ENCODE data around the gene RREB1.

RREB1 gene

GRCh38 chr6:7080311-7080710 lies 27.4 kb upstream of the RREB1 start:
- DNase-seq (ENCODE audit: low read depth) = no peak
- TF ChIP-seq CTCF (conservative IDR thresholded peaks at IDR 0.05; ENCODE audit: low read length) = no peak
- H3K4me3 ChIP-seq (ENCODE audit: low read length) = no peak overlapping the region

- peak; percentile 21 for DNase-seq (ENCODE audit: low read depth)
- no peak for TF ChIP-seq CTCF (conservative IDR thresholded peaks at IDR 0.05; ENCODE audit: low read length)
- no peak overlapping the region for H3K4me3 ChIP-seq (ENCODE audit: low read length)
Observed at GRCh38 chr6:7085911-7086310, 21.9 kb upstream of the RREB1 start.

DNA sequence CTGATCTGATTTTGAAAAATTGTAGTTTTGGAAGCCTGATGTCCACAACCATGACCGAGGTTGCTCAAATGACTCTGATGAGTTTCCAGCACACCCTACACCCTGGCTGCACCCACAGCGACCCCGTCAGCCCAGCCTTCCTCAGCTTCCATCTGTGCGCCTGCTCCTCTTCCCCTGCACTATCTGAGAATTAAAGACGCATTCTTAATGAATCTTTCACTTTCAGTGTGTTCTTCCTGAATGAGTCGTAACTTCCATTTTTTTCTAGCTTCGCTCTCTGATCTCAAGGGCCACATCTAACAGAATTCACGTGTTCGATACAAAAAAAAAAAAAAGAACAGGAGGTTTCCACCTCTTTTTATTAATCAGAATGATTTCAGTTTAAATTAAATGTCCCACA lies 21.3 kb upstream of the RREB1 start:
- peak; percentile 48 for DNase-seq (ENCODE audit: low read depth)
- H3K4me3 ChIP-seq (ENCODE audit: low read length) = peak overlapping the region; percentile 46
- peak; percentile 35 for TF ChIP-seq CTCF (conservative IDR thresholded peaks at IDR 0.05; ENCODE audit: low read length)

DNA sequence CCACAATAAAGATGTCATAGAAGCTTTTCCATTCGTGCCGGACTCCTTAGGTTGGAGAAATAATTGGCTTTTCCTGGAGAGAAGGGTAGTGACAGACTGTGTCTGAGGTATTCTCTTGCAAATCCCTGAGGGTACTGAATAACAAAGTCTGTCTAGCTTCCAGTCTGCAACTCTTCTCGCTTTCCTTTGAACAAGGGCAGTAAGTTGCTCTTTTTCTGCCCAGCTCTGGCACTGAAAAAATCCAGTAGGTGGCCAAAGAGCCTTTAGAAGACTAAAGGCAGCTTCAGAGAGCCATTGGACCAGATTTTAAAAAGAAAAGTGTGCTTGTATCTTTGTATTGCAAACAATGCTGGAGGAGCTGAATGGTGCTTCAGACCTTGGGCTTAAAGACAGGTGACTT lies 20.7 kb upstream of the RREB1 start:
- TF ChIP-seq CTCF (conservative IDR thresholded peaks at IDR 0.05; ENCODE audit: low read length) = peak; percentile 49
- peak overlapping the region; percentile 46 for H3K4me3 ChIP-seq (ENCODE audit: low read length)
- peak; percentile 40 for DNase-seq (ENCODE audit: low read depth)

GRCh38 chr6:7087491-7087979 lies 20.2 kb upstream of the RREB1 start:
- no peak for DNase-seq (ENCODE audit: low read depth)
- H3K4me3 ChIP-seq (ENCODE audit: low read length) = no peak overlapping the region
- TF ChIP-seq CTCF (conservative IDR thresholded peaks at IDR 0.05; ENCODE audit: low read length) = no peak

GRCh38 chr6:7088076-7088742 lies 19.6 kb upstream of the RREB1 start:
- no peak for TF ChIP-seq CTCF (conservative IDR thresholded peaks at IDR 0.05; ENCODE audit: low read length)
- DNase-seq (ENCODE audit: low read depth) = no peak
- H3K4me3 ChIP-seq (ENCODE audit: low read length) = no peak overlapping the region

- no peak for TF ChIP-seq CTCF (conservative IDR thresholded peaks at IDR 0.05; ENCODE audit: low read length)
- DNase-seq (ENCODE audit: low read depth) = no peak
- H3K4me3 ChIP-seq (ENCODE audit: low read length) = no peak overlapping the region
Observed at GRCh38 chr6:7098993-7099392, 8.8 kb upstream of the RREB1 start.

Data from AG10803 (cell line).